HG03520 (cell line): ENCODE results near the gene MRTFA.
"Not testable (repeated sequence)": the region's sequence is repeated elsewhere in the genome, so short reads cannot be mapped to it uniquely, and the experiment has no call there.

ENCODE experiments used
- ATAC-seq: cut with Tn5 transposase; IDR thresholded peaks from one replicate; pipeline ENCODE4 v1.9.1; 2021; ENCODE audit warnings: mild to moderate bottlenecking, moderate library complexity; ENCODE audit not compliant: unreplicated experiment

The MRTFA gene

DNA sequence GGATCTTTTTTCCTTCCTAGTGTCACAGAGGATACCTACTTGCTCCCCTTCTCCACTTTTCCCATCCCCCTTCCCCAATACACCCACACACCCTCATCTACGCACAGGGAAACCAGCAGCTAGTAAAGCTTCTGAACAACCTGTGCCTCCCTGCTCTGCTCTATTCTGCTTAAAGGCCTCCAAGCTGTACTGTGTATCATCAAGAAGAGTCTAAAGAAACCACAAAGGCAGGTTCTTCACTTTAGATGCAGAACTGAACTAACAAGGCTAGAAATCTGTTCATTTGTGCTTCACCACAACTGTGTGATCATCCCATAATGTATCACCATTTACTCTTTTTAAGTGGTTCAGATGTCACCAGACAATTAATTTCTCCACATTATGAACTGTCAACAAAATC, 133.6 kb downstream of the MRTFA start:
- no peak for ATAC-seq

DNA sequence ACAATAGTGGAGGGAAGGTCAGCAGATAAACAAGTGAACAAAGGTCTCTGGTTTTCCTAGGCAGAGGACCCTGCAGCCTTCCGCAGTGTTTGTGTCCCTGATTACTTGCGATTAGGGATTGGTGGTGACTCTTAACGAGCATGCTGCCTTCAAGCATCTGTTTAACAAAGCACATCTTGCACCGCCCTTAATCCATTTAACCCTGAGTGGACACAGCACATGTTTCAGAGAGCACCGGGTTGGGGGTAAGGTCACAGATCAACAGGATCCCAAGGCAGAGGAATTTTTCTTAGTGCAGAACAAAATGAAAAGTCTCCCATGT, 136.1 kb downstream of the MRTFA start:
- ATAC-seq = not testable (repeated sequence)

DNA sequence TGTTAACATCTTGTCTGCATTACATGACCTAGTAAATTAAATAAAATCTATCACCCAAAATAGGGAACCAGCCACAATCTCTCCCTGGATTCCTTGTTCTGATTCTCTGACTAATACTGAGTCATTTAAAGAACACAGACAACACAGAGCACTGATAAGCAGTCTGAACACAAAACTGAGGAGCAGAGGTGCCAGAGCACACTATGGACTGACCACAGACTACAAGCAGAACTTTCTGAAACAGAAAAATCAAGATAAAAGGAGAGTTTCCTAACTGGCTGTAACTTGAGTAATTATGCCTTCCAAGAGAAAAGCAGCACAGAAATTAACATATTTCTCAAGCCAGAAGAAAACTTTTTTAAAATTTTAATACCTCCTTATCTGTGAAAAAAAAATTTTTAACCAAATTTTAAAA, 137.3 kb downstream of the MRTFA start:
- no peak for ATAC-seq

DNA sequence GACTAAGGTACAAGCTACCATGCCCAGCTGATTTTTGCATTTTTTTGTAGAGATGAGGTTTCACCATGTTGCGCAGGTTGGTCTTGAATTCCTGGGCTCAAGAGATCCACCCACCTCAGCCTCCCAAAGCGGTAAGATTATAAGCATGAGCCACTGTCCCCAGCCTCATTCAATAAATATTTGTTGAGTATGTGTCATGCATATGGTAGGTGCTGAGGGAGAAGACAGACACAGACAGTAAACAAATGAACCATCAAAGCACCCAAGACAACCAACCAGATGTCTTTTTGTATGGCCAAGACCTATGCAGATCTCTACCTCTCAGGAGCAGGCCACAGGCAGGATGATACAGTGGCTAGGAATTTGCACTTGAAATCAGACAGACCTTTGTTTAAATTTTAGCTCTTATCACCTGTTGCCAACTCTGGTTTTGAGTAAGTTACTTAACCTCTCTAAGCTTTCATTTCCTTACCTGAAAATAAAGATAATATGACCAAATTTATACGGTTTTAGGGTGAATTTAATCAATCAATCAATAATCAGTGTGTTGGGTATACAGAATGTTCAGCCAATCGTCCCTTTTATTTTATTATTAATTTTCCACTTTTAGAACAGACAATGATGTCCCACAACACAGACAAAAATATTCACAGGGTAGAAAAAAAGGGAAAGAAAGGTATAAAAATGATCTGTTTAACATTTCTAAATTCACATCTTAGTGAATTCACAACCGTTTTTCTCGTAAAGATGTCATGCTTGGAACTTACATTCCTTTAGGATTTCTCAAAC, 137.9 kb downstream of the MRTFA start:
- ATAC-seq = no peak

DNA sequence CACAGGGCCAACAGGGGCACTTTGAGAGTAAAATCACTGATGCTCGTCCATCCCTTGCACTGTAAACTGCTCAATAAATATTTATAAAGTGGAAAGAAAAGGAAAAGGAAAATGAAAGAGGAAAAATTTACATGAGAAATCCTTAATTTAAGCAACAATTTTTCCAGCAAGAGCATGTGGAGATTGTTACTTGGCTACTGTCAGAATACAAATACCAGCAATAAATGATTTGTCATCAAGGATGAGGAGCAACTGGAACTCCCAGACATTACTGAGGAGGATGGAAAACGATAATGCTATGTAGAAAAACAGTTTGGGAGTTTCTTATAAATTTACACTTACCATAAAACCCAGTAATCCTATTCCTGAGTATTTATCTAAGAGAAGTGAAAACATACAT, 143.1 kb downstream of the MRTFA start:
- ATAC-seq = no peak

DNA sequence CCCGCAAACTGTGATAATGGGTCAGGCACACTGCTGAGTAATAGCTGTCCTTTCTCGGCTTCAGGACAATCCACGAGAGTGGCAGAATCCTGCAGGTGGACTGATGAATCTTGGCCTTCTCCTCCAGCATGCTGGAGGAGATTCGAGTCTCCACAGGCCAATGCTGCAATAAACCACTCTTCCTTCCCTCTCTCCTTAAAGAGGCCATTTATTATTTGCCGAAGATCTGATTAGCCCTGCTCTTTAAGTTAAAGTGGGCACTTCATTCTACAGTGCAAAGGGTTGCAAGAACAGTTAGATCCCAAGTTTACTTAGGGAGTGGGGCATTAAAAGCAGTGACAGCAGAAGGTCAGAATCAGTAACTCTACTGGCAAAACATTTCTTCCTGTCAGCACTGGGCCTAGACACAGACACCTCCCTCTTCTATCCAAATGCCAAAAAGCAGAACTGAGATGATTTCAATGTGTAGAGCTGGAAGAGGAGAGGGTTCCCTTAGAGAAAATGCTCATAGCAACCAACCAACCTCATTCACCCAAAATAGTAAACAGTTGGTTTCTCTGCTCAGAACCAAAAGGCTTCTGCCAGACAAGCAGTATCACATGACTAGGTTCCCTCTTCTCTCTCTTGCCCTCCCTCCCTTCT, 144.4 kb downstream of the MRTFA start:
- peak; percentile 85 for ATAC-seq

DNA sequence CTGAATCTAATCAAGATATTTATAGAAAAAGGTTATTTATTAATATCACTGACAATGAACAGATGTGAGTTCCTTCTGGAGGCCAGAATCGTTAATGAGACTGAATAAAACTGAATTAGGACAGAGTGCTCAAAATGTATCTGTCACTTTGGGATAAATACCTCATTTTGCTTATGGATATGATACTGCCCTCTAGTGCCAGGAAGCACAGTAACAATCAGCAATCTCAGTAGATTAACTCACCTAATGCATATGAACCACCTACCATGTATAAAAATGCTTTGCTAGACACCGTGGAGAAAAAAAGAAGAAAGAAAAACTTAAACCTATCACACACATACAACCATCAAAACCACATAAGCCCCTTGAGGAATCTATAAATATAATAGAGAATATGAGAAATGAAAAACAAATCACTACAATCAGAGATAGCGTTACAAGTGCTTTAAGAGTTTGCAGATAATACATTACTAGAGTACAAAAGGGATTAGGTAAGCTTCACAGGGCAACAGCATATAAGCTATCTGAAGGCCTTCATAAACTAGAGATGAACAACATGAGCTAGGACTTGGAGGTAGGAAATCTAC, 148.8 kb downstream of the MRTFA start:
- ATAC-seq = no peak

DNA sequence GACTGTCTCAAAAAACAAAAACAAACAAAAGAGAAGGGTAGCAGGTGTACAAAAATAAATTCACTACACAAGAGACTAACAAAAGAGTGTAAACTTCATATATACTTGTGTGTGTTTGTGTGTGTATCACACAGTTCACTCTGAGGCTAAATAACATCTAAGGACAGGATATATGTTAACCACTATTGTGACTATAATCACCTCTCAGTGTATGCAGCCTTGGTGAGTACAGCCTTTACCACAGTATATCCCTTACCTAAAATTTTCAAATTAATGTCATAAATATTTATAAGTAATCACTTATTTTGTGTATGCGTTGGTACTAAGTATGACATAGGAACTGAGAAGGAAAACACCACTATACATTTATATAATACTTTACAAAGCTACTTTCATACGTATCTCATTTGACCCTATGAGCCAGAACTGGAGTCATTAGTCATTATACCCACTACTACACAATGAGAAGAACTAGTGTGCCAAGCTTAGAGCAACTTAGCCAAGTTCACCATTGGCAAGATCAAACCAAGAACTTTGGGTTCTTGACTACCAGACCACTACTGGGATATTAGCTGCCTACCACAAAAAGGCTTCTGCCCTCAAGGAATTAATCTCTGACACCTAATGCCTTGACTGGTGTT, 149.4 kb downstream of the MRTFA start:
- ATAC-seq = no peak

DNA sequence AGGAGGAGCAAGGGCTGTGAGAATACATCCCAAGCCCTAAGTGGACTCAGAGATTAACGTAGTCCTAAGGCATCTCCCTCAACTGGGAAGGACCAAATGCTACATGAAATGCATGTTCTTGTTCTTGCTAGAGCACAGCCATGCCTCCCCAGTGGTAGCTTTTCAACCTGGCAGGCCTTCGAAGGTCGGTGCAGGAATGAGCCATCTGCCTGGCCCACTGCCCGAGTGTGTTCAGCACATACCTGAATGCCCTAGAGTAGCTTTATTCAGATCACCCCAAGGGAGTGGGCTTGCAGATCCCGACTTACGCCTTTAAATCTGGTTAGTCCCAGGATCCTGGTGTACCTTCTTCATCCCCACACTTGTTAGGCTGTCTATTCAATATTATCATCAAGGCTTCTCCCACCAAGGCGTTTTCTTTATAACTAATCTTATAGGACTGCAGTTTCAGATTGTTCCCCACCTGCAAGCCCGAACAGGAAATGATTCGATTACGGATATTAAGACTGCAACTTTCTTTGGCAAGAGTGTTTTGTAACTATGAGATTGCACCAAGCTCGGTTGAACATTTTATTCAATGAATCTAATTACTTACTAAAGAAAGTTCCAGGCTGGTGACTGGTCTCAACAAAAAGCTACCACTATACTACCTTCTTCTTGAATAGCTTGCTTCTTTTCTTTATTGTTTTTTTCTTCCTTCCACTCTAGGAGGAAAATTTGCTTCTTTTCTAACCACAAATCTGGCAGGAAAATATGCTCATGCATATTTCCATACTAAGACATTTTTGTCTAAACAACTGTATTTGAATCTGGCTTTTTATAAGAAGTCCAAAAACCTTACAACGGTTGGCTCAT, 150.5 kb downstream of the MRTFA start:
- ATAC-seq = no peak

DNA sequence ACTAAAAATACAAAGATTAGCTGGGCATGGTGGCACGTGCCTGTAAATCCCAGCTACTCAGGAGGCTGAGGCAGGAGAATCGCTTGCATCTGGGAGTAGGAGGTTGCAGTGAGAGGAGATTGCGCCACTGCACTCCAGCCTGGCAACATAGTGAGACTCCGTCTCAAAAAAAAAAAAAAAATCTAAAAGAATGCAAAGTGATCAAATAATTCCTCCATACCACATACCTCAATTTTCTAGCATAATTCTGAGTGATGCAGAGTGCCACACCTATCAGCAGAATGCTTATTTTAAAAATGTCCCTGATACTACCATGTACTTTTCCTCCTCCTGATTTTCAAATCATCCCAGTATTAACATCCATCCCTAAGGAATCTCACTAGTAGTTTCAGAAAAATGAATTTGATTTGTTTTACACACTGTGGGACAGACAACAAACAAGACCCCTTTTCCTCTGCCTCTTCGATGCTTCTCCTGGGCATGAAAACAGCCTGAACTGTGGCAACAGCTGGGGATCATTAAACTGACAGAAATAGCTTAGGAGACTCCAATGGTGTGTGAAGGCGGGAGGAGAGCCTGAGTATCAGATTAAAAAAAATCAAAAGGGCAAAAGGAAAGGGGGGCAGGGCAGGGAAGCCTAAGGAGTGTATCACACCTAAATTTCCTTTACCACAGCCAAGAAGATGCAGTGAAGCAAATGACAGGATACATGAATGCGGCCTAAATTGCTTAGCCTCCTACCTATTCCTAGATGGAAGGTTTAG, 151.4 kb downstream of the MRTFA start:
- ATAC-seq = no peak

DNA sequence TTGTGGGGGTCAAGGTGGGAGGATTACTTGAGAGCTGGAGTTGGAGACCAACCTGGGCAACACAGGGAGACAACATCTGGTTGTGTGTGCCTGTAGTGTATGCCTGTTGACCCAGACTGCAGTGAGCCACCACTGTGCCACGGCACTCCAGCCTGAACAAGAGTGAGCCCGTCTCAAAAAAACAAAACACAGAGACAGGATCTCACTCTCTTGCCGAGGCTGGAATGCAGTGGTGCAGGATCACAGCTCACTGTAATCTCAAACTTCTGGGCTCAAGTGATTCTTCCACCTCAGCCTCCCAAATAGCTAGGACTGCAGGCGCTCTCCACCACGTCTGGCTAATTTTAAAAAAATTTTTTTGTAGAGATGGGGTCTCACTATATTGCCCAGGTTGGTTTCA, 153.6 kb downstream of the MRTFA start:
- no peak for ATAC-seq

DNA sequence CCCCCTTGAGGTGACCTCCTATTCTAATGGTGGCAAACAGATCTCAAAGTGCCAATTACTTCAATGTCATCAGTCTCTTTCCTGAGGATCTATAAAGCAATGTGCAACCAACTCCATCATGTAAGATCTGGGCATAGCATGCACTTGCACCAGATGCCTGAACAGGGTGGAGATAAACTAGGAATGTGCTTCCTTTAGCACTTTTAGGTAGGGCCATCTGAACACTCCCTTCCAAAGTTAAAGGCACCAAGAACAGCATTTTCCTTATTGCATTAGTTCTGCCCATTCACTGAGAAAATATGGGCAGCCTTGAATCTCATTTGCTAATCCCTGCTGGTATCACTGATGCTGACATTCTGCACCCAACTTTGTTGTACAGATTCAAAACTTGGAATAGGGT, 154.1 kb downstream of the MRTFA start:
- ATAC-seq = no peak

DNA sequence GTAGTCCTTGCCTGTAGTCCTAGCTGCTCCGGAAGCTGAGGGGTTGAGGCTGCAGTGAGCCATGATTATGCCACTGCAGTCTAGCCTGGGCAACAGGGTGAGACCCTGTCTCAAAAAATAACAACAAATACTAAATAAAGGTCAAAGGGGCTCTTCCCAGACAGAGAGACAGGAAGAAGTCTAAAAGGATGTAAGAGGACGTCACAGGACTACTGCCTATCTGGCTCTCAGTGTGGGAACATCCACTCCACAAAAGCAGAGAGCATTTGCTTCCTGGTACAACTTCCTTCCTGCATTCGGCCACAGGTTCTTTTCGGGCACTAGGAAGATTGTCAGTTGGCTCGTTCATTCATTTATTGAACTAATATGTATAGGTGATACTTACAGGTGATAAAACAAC, 155.5 kb downstream of the MRTFA start:
- no peak for ATAC-seq

DNA sequence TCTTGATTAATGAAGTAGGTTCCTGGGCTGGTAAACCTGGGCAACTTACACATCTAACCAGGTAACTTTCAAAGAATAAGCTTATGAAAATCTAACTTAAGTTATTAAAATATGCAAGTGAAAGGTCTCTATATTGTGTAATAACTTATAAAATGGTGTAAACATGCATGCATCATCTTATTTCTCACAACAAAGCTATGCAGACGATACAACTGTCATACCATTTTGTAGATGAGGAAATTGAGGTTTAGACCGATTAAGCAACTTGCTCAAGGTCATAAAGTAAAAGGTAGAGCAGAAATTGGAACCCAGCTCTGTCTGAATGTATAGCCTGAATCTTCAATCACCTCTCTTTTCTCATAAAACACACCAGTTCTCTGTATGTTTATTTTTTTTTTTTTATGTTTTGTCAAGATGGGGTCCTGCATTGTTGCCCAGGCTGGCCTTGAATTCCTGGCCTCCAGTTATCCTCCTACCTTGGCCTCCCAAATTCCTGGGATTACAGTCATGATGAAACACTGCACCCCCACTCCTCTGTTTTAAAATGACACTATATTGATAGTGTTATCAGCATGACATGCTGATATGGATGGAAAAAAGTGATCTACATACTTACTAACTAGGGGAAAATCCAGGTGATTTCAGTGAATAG, 156.5 kb downstream of the MRTFA start:
- no peak for ATAC-seq

DNA sequence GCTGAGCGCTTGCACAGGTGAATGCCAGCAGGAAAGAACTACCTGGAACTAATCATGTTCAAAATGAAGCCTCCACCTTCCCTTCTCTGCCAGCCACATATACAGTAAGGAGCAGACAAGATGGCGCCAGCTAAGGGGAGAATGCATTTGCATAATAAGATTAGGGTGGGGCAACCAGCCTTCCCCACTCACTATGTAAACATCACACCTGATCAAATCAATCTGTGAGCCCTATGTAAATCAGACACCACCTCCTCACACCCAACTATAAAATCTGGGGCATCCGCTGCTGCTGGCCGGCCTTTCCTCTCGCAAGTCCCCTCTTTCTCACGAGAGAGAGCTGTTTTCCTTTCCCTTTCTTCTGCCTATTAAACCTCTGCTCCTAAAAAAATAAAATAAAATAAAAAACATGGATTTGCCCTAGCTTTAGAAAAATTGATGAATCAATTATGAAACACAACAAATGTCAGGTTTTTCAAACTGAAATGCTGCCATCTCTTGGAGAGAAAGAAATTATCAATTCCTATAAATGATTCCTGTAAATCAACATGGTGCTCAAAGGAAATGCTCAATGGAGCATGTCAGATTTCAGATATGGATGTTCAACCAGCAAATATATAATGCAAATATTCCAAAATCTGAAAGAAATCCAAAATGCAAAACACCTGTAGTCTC, 157.3 kb downstream of the MRTFA start:
- no peak for ATAC-seq

DNA sequence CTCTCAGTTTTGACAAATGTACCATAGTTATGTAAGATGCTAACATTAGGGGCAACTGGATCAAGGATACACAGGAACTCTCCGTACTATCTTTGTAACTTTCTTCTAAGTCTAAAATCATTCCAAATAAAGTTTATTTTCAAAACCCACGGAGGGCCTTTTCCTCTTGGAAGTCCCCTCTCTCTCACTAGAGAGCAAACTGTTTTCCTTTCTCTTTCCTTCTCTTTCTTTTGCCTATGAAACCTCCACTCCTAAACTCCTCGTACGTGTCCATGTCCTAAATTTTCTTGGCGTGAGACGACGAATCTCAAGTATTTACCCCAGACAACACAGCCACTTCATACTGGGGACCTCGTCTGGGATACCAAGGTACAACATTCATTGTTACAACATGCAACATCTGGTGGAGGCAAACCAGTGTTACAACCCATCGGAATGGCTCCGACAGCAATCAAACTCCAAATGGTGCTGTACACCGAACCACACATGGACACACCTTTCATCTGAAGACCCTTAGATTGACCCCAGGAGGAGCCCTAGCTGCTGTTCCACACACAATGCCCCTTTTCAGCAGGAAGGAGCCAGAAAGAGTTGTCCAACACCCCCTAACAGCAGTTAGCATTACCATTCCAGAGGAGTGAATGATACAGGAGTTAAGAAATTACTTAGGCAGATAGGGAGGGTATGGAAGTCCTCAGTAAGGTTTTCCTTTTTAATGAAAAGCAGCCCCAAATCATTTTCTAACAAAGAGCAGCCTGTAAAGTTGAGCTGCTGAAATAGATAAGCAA, 158.0 kb downstream of the MRTFA start:
- no peak for ATAC-seq

DNA sequence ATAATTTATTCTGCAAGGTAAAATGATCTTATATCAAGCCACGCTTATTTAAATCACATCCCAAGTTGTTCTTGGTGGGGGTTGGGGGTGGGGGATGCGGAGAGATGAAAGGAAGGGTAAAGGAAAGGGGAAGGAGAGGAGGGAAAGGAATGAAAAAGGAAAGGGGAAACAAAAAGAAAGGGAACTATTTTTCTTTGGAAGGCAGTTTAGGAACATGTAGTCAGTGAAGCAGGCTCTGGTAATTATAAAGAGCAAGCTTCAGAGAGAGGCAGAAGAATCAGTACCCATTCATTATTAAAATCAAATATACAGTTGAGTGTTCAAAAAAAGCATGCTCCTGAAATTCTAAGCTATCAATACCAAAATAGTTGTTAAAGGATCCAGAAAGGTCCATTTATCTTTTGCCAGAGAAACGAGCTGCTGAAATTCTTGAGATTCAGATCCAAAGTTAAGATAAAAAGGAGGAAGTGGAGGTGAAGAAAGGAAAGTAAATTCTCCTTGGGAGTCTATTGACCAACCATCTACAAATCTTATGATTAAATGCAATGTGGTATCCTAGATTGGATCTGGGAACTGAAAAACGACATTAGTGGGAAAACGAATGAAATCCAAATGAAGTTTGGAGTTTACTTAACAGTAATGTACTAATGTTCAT, 158.7 kb downstream of the MRTFA start:
- ATAC-seq = no peak

DNA sequence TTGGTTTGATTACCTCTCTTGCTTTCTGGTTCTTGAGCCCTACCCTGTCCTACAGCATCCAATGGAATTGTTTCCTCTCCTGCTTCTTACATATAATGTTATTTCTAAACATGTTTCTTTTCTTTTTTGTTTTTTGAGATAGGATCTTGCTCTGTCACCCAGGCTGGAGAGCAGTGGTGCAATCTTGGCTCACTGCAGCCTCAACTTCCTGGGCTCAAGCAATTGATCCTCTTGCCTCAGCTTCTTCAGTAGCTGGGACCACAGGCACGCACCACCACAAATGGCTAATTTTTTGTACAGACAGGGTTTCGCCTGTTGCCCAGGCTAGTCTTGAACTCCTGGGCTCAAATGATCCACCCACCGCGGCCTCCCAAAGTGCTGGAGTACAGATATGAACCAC, 160.2 kb downstream of the MRTFA start:
- no peak for ATAC-seq
